ENCODE data around the gene WRNIP1.
"Not testable (repeated sequence)": the region's sequence is repeated elsewhere in the genome, so short reads cannot be mapped to it uniquely, and the experiment has no call there.

The WRNIP1 gene

GRCh38 chr6:2784930-2785329 lies 19.7 kb downstream of the WRNIP1 start:
- DNase-seq (ENCODE audit: low spot score) = no peak

- no peak for DNase-seq (ENCODE audit: low spot score)
Measured at GRCh38 chr6:2786269-2786668, 21.1 kb downstream of the WRNIP1 start.

GRCh38 chr6:2790588-2791449 lies 25.6 kb downstream of the WRNIP1 start:
- DNase-seq (ENCODE audit: low spot score) = peak; percentile 72

GRCh38 chr6:2791450-2791974 lies 26.3 kb downstream of the WRNIP1 start:
- no peak for DNase-seq (ENCODE audit: low spot score)

- DNase-seq (ENCODE audit: low spot score) = no peak
Measured at GRCh38 chr6:2792330-2793110, 27.3 kb downstream of the WRNIP1 start.

GRCh38 chr6:2793534-2794151 lies 28.4 kb downstream of the WRNIP1 start:
- DNase-seq (ENCODE audit: low spot score) = no peak

- no peak for DNase-seq (ENCODE audit: low spot score)
Measured at GRCh38 chr6:2794171-2794730, 29.1 kb downstream of the WRNIP1 start.

GRCh38 chr6:2795162-2795561 lies 30.0 kb downstream of the WRNIP1 start:
- no peak for DNase-seq (ENCODE audit: low spot score)

GRCh38 chr6:2795956-2796355 lies 30.8 kb downstream of the WRNIP1 start:
- DNase-seq (ENCODE audit: low spot score) = no peak

- no peak for DNase-seq (ENCODE audit: low spot score)
Measured at GRCh38 chr6:2796861-2797260, 31.7 kb downstream of the WRNIP1 start.

- DNase-seq (ENCODE audit: low spot score) = no peak
Measured at GRCh38 chr6:2797564-2798031, 32.4 kb downstream of the WRNIP1 start.

GRCh38 chr6:2798586-2799134 lies 33.5 kb downstream of the WRNIP1 start:
- DNase-seq (ENCODE audit: low spot score) = no peak

GRCh38 chr6:2799936-2800527 lies 34.8 kb downstream of the WRNIP1 start:
- DNase-seq (ENCODE audit: low spot score) = no peak

GRCh38 chr6:2800552-2801316 lies 35.5 kb downstream of the WRNIP1 start:
- no peak for DNase-seq (ENCODE audit: low spot score)

- DNase-seq (ENCODE audit: low spot score) = not testable (repeated sequence)
Measured at GRCh38 chr6:2801687-2802086, 36.5 kb downstream of the WRNIP1 start.

GRCh38 chr6:2802521-2803060 lies 37.4 kb downstream of the WRNIP1 start:
- no peak for DNase-seq (ENCODE audit: low spot score)

GRCh38 chr6:2803731-2804429 lies 38.7 kb downstream of the WRNIP1 start:
- DNase-seq (ENCODE audit: low spot score) = no peak

- DNase-seq (ENCODE audit: low spot score) = no peak
Measured at GRCh38 chr6:2804516-2804915, 39.3 kb downstream of the WRNIP1 start.

GRCh38 chr6:2805031-2805430 lies 39.8 kb downstream of the WRNIP1 start:
- no peak for DNase-seq (ENCODE audit: low spot score)

GRCh38 chr6:2806644-2807043 lies 41.5 kb downstream of the WRNIP1 start:
- DNase-seq (ENCODE audit: low spot score) = no peak

Measured in SW480 (cell line).